LNCAP (cell line): ENCODE measurements around the gene IFNG-AS1.
A peak's percentile ranks its signal among the peaks of the same experiment; 100 is the strongest.

Experiments
- CTCF ChIP-seq: fragments of 450-650 bp; IDR thresholded peaks from 2 replicates; pipeline ENCODE4 v1.5.1; 2017; ENCODE audit warnings: mild to moderate bottlenecking

Gene IFNG-AS1

GRCh38 chr12:67989184-67989920 lies at the start of gene IFNG-AS1:
IFNG-AS1 (plus strand) TSS chr12:67989447.
- TF ChIP-seq CTCF: no peak

- TF ChIP-seq CTCF: no peak
Measured at GRCh38 chr12:67939611-67940010, 49.6 kb upstream of the IFNG-AS1 start.

- no peak for TF ChIP-seq CTCF
Measured at GRCh38 chr12:67940780-67941243, 48.4 kb upstream of the IFNG-AS1 start.

GRCh38 chr12:67942724-67943123 lies 46.5 kb upstream of the IFNG-AS1 start:
- TF ChIP-seq CTCF: no peak

- TF ChIP-seq CTCF: peak; percentile 76
Measured at GRCh38 chr12:67943141-67943892, 45.9 kb upstream of the IFNG-AS1 start.

- TF ChIP-seq CTCF: no peak
Measured at GRCh38 chr12:67944093-67944492, 45.2 kb upstream of the IFNG-AS1 start.

- TF ChIP-seq CTCF: no peak
Measured at GRCh38 chr12:67952787-67953186, 36.5 kb upstream of the IFNG-AS1 start.
